Measurements from ENCODE around the gene CHKA. TPM values are rescaled to one million over a fixed set of nuclear protein-coding genes. Genes with fewer than 3 reads are reported as not detected.

The CHKA gene
- total RNA-seq, 1 donor from 2014 or later = 17.9 TPM

DNA sequence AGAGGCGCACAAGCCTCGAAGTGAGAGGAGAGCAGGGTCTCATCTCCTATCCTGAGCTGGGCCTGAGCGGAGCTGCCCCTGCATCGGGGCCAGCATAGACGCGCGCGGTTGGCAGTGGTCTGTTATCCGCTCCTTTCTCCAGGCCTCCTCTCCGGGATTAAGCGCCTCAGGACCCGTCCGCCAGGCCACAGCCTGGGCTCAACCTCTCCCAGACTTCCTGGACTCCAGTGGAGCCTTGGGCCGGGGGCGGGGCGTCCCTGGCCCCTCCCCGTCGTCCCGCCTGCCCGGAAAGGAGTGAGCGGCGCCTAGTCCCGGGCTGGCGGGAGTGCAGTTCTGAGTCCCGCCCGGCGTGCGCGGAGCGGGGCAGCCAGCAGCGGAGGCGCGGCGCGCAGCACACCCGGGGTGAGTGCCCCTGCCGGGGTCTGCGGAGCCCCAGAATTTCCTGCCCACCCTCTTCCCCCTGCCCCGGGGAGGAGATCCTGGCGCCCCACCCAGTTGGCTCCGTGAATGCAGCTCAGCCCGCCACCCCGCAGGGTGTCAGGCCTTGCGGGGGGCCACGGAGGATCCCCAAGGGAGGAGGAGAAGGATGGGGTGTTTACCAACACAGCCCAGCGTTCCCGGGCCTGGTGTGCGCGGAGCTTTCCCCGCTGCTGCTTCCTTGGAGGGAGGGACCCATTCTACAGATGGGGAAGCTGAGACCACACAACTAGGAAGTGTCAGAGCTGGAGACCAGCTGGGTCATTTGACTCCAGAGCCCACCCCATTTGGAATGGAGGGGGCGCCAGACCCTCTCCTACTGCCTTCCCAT is 82.3 kb downstream of the CHKA start, which contains the start of gene TCIRG1:
Gene TCIRG1 (plus strand): TSS at position 308 of the 808 bp plus-strand sequence. CDS start 2,247 bp downstream, outside the sequence.
- TF ChIP-seq, protein P1, sequence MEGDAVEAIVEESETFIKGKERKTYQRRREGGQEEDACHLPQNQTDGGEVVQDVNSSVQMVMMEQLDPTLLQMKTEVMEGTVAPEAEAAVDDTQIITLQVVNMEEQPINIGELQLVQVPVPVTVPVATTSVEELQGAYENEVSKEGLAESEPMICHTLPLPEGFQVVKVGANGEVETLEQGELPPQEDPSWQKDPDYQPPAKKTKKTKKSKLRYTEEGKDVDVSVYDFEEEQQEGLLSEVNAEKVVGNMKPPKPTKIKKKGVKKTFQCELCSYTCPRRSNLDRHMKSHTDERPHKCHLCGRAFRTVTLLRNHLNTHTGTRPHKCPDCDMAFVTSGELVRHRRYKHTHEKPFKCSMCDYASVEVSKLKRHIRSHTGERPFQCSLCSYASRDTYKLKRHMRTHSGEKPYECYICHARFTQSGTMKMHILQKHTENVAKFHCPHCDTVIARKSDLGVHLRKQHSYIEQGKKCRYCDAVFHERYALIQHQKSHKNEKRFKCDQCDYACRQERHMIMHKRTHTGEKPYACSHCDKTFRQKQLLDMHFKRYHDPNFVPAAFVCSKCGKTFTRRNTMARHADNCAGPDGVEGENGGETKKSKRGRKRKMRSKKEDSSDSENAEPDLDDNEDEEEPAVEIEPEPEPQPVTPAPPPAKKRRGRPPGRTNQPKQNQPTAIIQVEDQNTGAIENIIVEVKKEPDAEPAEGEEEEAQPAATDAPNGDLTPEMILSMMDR (conservative IDR thresholded peaks at IDR 0.05; ENCODE audit: low read depth, low read length) = no peak
- DNase-seq (ENCODE audit: low read depth) = no peak
- peak within 1 kb of the TSS; percentile 82 for H3K4me3 ChIP-seq (ENCODE audit: low read depth, low read length)

DNA sequence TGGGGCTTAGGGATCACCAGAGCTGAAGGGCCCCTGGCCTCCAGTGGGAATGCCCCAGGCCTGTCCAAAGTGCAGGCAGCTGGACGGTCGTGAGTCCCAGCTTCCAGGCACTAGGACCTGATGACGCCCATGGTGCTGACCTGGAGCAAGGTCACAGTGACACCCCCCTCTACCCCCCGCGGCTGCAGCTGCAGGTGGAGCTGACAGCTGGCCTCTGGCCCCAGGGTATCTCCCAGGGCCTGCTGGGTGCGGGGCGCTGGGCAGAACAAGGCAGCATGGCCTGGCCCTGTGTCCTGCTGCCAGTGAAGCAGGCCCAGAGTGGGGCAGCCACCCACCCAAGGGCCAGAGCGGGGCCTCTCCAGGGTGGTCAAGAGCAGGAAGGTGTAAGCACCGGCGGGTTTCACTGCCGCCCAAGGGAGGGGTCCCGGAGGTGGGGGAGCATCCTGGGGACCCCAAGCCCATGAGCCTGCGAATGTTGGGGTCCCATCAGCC is 82.9 kb downstream of the CHKA start:
- TF ChIP-seq, protein P1 (conservative IDR thresholded peaks at IDR 0.05; ENCODE audit: low read depth, low read length) = no peak
- no peak for DNase-seq (ENCODE audit: low read depth)
- peak overlapping the region; percentile 82 for H3K4me3 ChIP-seq (ENCODE audit: low read depth, low read length)

DNA sequence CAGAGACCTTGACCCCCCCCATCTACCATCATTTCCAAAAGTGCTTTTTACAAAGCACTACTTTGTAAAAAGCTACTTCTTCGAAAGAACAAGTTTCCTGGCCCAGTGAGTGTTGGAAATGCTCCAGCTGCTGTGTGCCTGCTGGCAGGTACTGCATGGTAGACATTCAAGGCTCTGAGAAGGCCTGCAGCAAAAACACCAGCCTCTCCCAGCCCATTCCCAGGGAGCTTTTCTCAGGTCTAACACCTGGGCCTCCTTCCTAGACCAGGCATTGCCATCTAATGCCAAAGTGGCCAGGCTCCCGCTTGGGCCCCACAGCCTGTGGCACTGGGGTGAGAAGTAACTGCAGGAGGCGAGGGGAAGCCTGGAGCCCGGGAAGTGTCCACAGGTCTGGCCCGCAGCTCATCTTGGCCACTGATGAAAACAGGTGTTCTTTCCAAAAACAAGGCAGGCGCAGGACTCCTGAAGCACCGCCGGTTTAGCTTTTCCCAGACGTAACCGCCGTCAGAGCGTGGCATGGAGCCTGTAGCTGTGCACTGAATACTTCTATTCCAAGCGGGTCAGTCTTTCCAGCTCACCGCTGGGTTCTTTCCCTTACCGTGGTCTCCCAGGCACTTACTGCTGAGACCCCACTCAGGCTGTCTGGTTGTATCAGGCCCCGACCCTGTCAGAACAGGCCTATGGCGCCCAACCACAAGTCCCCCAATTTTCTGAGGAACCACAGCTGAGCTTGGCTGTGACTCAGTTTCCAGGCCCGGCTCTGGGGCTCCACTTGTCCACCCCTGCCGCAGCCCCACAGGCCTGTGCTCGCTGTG is 83.6 kb downstream of the CHKA start:
- H3K4me3 ChIP-seq (ENCODE audit: low read depth, low read length) = no peak overlapping the region
- DNase-seq (ENCODE audit: low read depth) = no peak
- TF ChIP-seq, protein P1 (conservative IDR thresholded peaks at IDR 0.05; ENCODE audit: low read depth, low read length) = no peak

DNA sequence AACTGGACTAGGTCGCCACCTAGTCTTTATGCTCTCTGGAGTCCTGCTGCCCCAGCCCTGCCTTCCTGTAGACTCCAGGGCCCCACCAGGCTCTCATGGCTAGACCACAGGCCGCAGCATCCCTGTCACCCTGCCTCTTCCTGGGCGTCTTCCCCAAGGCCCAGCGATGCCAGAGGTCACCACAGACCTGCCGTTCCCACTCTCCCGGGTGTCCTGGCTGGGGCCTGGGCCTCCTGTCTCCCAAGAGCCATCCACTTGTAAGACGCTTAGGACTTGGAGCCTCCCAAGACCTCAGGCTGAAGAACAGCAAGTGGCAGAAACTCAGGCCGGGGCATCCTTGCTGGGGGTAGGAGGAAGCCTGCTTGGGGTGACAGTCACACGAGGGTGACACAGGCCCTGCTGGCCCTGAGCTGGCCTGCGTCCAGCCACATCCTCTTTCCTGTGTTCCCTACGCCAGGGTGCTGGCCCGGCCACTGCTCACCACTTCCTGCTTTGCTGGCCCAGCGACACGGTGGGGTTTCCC is 84.4 kb downstream of the CHKA start:
- no peak overlapping the region for H3K4me3 ChIP-seq (ENCODE audit: low read depth, low read length)
- no peak for DNase-seq (ENCODE audit: low read depth)
- TF ChIP-seq, protein P1 (conservative IDR thresholded peaks at IDR 0.05; ENCODE audit: low read depth, low read length) = no peak

DNA sequence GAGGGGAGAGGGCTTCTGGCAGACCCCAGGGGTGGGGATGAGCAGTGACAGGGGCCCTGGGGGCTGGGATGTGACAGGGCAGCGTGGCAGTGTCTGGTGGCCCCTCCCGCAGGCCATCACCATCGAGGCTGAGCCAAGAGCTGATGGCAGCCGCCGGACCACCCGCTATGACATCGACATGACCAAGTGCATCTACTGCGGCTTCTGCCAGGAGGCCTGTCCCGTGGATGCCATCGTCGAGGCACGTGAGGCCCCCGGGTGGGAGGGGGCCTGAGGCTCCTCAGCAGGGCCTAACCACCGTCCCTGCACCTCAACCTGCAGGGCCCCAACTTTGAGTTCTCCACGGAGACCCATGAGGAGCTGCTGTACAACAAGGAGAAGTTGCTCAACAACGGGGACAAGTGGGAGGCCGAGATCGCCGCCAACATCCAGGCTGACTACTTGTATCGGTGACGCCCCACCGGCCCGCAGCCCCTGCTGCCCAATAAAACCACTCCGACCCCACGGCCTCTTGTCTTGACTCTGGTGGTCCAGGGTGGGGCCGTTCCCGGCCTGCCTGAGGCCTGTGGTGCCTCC is 85.0 kb downstream of the CHKA start:
- DNase-seq (ENCODE audit: low read depth) = no peak
- TF ChIP-seq, protein P1 (conservative IDR thresholded peaks at IDR 0.05; ENCODE audit: low read depth, low read length) = no peak

DNA sequence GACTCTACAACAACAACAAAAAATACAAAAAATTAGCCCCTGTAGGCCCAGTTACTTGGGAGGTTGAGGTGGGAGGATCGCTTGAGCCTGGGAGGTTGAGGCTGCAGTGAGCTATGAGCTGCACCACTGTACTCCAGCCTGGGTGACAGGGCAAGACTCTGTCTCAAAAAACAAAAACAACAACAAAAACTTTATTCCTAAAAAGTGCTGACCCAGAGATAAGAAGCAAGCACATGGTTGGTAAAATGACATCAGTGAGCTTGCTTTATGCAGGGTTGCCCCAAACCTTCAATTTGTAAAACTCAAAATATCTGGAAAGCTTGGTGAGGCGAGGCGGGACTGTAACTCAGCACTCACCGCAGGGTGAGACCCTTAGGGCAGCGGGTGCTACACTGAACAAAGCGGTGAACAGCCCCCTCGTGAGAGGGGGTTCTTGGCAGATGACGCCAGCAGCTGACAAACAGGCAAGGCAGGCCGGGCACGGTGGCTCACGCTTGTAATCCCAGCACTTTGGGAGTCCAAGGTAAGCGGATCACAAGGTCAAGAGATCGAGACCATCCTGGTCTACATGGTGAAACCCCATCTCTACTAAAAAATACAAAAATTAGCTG is 85.8 kb downstream of the CHKA start:
- no peak for DNase-seq (ENCODE audit: low read depth)
- TF ChIP-seq, protein P1 (conservative IDR thresholded peaks at IDR 0.05; ENCODE audit: low read depth, low read length) = no peak
- H3K4me3 ChIP-seq (ENCODE audit: low read depth, low read length) = no peak overlapping the region

More for the DNA sequence above, 85.0 kb downstream of the CHKA start:
- H3K4me3 ChIP-seq (ENCODE audit: low read depth, low read length) = no peak overlapping the region
